AG09309 (cell line): ENCODE results near the gene PAM16.

Experiments
- DNase-seq: peaks from one replicate; pipeline ENCODE4 v3.0.0-alpha.2; 2010; ENCODE audit warnings: low read depth
- H3K4me3 ChIP-seq: 2 replicates; pipeline ENCODE4 v1.5.1; 2011; ENCODE audit warnings: mild to moderate bottlenecking, low read depth, low read length, moderate library complexity; ENCODE audit not compliant: control insufficient read depth
- CTCF ChIP-seq: IDR thresholded peaks from 2 replicates; pipeline ENCODE4 v1.5.1; 2011; ENCODE audit warnings: mild to moderate bottlenecking, low read depth, low read length, inconsistent platforms; ENCODE audit not compliant: insufficient read depth, control insufficient read depth; ENCODE audit errors: missing control alignments

Gene PAM16

GRCh38 chr16:4362476-4363135 lies 11.5 kb upstream of the PAM16 start:
- TF ChIP-seq CTCF, result no peak
- no peak overlapping the region for H3K4me3 ChIP-seq
- no peak for DNase-seq

GRCh38 chr16:4361944-4362311 lies 10.8 kb upstream of the PAM16 start:
- DNase-seq, result no peak
- TF ChIP-seq CTCF, result no peak
- H3K4me3 ChIP-seq, result no peak overlapping the region

GRCh38 chr16:4361033-4361943 lies 10.2 kb upstream of the PAM16 start:
- H3K4me3 ChIP-seq, result no peak overlapping the region
- no peak for TF ChIP-seq CTCF
- DNase-seq, result no peak

- no peak for DNase-seq
- H3K4me3 ChIP-seq, result no peak overlapping the region
- TF ChIP-seq CTCF, result no peak
Observed at GRCh38 chr16:4360538-4361021, 9.5 kb upstream of the PAM16 start.

GRCh38 chr16:4359914-4360313 lies 8.8 kb upstream of the PAM16 start:
- DNase-seq, result no peak
- no peak for TF ChIP-seq CTCF
- no peak overlapping the region for H3K4me3 ChIP-seq

- TF ChIP-seq CTCF, result peak; percentile 96
- no peak overlapping the region for H3K4me3 ChIP-seq
- DNase-seq, result no peak
Observed at GRCh38 chr16:4358831-4359561, 7.9 kb upstream of the PAM16 start.
